Cardiac fibroblast (primary cell): Measurements from ENCODE around the gene TMX4.

Experiments
- DNase-seq, 2 donors: peaks; one replicate each; pipeline versions ENCODE4 v3.0.0 to v3.0.0-alpha.2; 2010; ENCODE audit warnings: low read depth in 2 of 2
- H3K4me3 ChIP-seq, 2 donors: replicated peaks in 1 of 2; 1 replicate in 1 of 2; 2 replicates in 1 of 2; pipeline ENCODE4 v1.5.1; 2011; ENCODE audit warnings: low read depth in 2 of 2, low read length in 2 of 2, mild to moderate bottlenecking in 2 of 2, moderate library complexity in 1 of 2
- CTCF ChIP-seq: IDR thresholded peaks from one replicate; pipeline ENCODE4 v1.5.1; 2011; ENCODE audit warnings: low read depth, mild to moderate bottlenecking, low read length, inconsistent platforms

TMX4 gene

GRCh38 chr20:7989379-7989778 is 30.2 kb downstream of the TMX4 start:
- no peak for TF ChIP-seq CTCF
- no peak overlapping the region for H3K4me3 ChIP-seq
- peak; percentile 5 to 24 for DNase-seq

DNA sequence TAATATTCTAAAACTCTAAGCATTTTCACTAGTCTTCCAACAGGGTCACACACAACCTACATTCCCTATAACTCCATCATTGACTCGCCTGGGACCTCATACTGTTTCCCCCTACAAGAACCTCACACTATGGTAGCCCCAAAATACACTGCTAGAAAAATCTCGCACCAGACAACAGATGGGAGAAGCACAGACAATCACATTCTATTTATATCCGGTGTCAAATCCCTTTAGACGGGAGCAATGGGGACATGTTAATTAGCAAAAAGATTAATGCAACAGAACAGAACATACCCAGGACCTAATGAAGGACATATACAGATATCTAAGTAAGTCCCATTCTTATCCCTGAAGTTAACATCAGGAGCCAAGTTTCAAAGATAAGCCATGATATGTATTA is 33.6 kb downstream of the TMX4 start:
- DNase-seq: no peak
- TF ChIP-seq CTCF: no peak
- H3K4me3 ChIP-seq: no peak overlapping the region

GRCh38 chr20:7984192-7984591 is 35.4 kb downstream of the TMX4 start:
- TF ChIP-seq CTCF: no peak
- DNase-seq: no peak
- H3K4me3 ChIP-seq: no peak overlapping the region

- no peak for TF ChIP-seq CTCF
- no peak overlapping the region for H3K4me3 ChIP-seq
- no peak for DNase-seq
These were observed 38.2 kb downstream of the TMX4 start for GRCh38 chr20:7981374-7981773.

DNA sequence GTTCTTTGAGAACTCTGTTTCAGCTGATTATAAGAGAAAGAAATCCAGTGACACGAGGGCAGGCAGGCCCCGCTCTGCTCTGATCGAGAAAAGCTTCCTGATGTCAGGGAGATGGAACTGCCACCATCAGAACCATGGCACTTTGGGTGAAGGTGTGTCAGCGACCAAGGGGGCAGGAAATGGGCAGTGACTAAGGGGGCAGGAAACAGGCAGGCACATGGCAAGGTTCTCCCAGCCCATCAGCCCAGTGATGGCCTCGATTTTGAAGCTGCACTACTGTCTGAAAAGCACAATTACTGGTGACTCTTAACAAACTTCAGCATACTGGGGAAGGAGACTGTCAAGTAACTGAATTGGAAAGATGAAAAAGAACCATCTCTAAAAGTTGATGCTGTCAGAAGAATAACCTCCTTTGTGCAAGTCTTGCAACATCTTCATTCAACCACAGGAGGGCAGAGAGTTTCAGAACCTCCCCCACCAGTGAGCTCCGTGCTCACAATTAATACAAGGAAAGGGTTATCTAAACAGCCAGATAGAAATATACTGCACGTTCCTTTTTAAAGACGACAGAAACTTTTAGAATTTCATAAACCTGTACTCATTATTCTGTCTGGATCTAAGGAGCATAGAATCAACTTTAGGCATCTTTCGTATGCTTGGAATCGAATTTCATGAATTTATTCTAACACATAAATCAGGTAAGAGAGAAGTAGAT is 39.1 kb downstream of the TMX4 start:
- peak; percentile 62 to 72 for DNase-seq
- no peak overlapping the region for H3K4me3 ChIP-seq
- peak; percentile 63 for TF ChIP-seq CTCF

DNA sequence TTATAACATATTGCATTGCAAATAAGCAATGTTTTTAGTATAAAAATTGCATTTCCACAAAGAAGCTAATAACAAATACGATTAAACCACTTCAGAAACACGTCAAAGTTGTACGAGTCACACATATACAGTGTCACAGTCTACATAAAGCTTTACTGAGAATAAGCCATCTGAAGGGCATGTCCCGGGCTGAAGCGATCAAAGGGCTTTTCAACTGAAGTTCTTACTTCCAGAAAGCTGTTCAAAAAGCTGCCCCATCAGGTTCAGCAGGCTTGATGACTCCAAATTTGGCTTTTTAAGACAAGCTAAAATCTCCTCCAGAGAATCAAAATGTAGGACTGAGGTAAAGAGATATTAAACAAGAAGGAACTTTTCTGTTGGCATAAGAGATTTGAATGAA is 41.9 kb downstream of the TMX4 start:
- no peak for DNase-seq
- no peak overlapping the region for H3K4me3 ChIP-seq
- TF ChIP-seq CTCF: no peak
